Measurements from ENCODE around the gene TBX4.

GRCh38 chr17:61454381-61455323 lies 2.4 kb downstream of the TBX4 start:
- TF ChIP-seq POLR2AphosphoS5 (IDR thresholded peaks at IDR 0.05; ENCODE audit: borderline replicate concordance, low read depth, low read length): no peak
- TF ChIP-seq EZH2 (IDR thresholded peaks at IDR 0.05): no peak
- TF ChIP-seq FOXP2 (optimal IDR thresholded peaks at IDR 0.05; ENCODE audit: control extremely low read depth, extremely low read length, insufficient read depth): no peak
